Upper lobe of left lung (tissue), 4 donors: ENCODE data around the gene CELF1.

Source experiments
- EP300 ChIP-seq, 4 donors: sonication (generic); formaldehyde crosslinking; IDR thresholded peaks; one replicate each; pipeline ENCODE4 v1.5.1; 2017; ENCODE audit warnings: antibody characterized with exemption in 4 of 4, control low read depth in 2 of 4
- POLR2A ChIP-seq, 4 donors: fragments of 450-650 bp; IDR thresholded peaks; one replicate each; pipeline ENCODE4 v1.5.1; 2016 to 2017; ENCODE audit warnings: antibody characterized with exemption in 4 of 4, mild to moderate bottlenecking in 2 of 4
- POLR2AphosphoS5 ChIP-seq, 2 donors: sonication (generic); formaldehyde crosslinking; IDR thresholded peaks; one replicate each; pipeline ENCODE4 v1.5.1; 2017; ENCODE audit warnings: antibody characterized with exemption in 2 of 2
- TF ChIP-seq, protein P1 (sequence below), 6 experiments: fragments of 450-650 bp in 4 of 6; fragments of 200-600 bp in 2 of 6; sonication (generic) in 2 of 6; IDR thresholded peaks; one replicate each; pipeline ENCODE4 v1.5.1; 2016 to 2019; ENCODE audit warnings: antibody characterized with exemption in 6 of 6

- TF ChIP-seq, protein P1, sequence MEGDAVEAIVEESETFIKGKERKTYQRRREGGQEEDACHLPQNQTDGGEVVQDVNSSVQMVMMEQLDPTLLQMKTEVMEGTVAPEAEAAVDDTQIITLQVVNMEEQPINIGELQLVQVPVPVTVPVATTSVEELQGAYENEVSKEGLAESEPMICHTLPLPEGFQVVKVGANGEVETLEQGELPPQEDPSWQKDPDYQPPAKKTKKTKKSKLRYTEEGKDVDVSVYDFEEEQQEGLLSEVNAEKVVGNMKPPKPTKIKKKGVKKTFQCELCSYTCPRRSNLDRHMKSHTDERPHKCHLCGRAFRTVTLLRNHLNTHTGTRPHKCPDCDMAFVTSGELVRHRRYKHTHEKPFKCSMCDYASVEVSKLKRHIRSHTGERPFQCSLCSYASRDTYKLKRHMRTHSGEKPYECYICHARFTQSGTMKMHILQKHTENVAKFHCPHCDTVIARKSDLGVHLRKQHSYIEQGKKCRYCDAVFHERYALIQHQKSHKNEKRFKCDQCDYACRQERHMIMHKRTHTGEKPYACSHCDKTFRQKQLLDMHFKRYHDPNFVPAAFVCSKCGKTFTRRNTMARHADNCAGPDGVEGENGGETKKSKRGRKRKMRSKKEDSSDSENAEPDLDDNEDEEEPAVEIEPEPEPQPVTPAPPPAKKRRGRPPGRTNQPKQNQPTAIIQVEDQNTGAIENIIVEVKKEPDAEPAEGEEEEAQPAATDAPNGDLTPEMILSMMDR (IDR thresholded peaks at IDR 0.05) = peak in 1 of 6 experiments; percentile 18
- no peak for TF ChIP-seq POLR2AphosphoS5 (IDR thresholded peaks at IDR 0.05)
- no peak for TF ChIP-seq EP300 (IDR thresholded peaks at IDR 0.05)
- no peak for TF ChIP-seq POLR2A (IDR thresholded peaks at IDR 0.05)
Observed at GRCh38 chr11:47551086-47551485, 1.8 kb downstream of the CELF1 start.
